ENCODE results near the gene GATD1. TPM values are rescaled to one million over a fixed set of nuclear protein-coding genes. Genes with fewer than 3 reads are reported as not detected.

GATD1 gene
- total RNA-seq, 1 experiment from 2014 or later = 91.5 TPM

DNA sequence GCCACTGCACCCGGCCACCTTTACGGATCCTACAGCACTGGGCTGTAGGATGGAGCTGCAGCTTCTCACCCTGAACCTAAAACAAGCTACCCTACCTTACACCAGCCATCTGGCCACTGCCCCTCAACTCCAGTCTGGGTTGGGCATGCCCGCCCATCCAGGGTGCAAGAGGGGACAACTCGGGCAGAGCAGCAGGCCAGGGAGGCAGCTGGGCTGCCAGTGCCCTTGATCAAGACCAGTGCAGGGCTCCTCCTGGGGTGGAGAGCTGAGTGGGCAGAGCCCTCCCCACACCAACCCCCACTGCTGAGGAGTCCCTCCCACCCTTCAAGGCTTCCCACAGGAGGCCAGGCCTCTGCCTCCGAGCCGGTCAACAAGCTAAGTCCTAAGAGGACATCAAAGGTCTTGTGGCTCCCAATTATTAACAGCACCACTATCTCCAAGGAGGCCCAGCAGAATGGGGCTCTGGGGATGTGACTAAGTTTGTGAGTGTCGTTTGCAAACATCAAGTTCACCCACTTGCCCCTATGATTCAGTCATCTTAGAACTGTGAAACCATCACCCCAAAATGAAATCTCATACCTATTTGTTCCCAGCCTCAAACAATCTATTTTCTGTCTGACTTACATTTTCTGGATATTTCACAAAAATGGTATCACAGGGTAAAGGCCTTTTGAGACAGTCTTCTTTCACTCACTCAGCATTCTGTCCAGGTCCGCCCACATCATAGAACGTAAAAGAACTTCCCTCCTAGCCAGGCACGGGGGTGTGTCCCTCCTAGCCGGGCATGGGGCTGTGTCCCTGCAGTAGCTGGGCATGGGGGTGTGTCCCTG lies 11.0 kb downstream of the GATD1 start:
- CTCF ChIA-PET = interaction anchor here (0.6 kb wide), 1 partner anchor 809 kb away, joined by 3 read pairs; no protein-coding TSS in a partner anchor
- H3K4me1 ChIP-seq = no peaks in the 10 kb centered on the region
- peaks cover 13% of the 10 kb centered on the region for H3K36me3 ChIP-seq (ENCODE audit: control insufficient read depth, insufficient read depth, low read length)
- H3K27ac Mint-ChIP-seq (ENCODE audit: unreplicated experiment) = no peak overlapping the region
- TF ChIP-seq CTCF (IDR thresholded peaks at IDR 0.05; ENCODE audit: insufficient read depth in 1 of 2, low read depth in 1 of 2, low read length in 1 of 2, severe bottlenecking in 1 of 2, unreplicated experiment in 1 of 2) = no peak
- H3K4me3 ChIP-seq (ENCODE audit: low read depth, low read length) = no peak overlapping the region
- POLR2A ChIA-PET = no interaction called here
- H3K27me3 ChIP-seq (replicated peaks; ENCODE audit: control insufficient read depth, insufficient read depth, low read length) = no peaks in the 10 kb centered on the region
- H3K4me1 Mint-ChIP-seq (ENCODE audit: low read depth, unreplicated experiment) = no peaks in the 10 kb centered on the region
- H3K27me3 Mint-ChIP-seq (ENCODE audit: insufficient read depth, unreplicated experiment) = no peaks in the 10 kb centered on the region
- H3K4me3 Mint-ChIP-seq (ENCODE audit: unreplicated experiment) = no peak overlapping the region
- H3K9me3 Mint-ChIP-seq (ENCODE audit: unreplicated experiment) = no peaks in the 10 kb centered on the region
- BruUV-seq (replicated peaks) = no TSS peak
- intact Hi-C loops (cut with micrococcal nuclease; ENCODE audit: unreplicated experiment) = no loop called here
- peaks cover 89% of the 10 kb centered on the region for H3K36me3 Mint-ChIP-seq (ENCODE audit: insufficient read depth, unreplicated experiment)
- no peaks in the 10 kb centered on the region for H3K9me3 ChIP-seq
- DNase-seq = no peak

- peaks cover 89% of the 10 kb centered on the region for H3K36me3 Mint-ChIP-seq (ENCODE audit: insufficient read depth, unreplicated experiment)
- no peaks in the 10 kb centered on the region for H3K27me3 ChIP-seq (replicated peaks; ENCODE audit: control insufficient read depth, insufficient read depth, low read length)
- no peak overlapping the region for H3K27ac Mint-ChIP-seq (ENCODE audit: unreplicated experiment)
- BruUV-seq (replicated peaks) = no TSS peak
- H3K4me1 ChIP-seq = no peaks in the 10 kb centered on the region
- POLR2A ChIA-PET = no interaction called here
- peaks cover 13% of the 10 kb centered on the region for H3K36me3 ChIP-seq (ENCODE audit: control insufficient read depth, insufficient read depth, low read length)
- TF ChIP-seq CTCF (IDR thresholded peaks at IDR 0.05; ENCODE audit: insufficient read depth in 1 of 2, low read depth in 1 of 2, low read length in 1 of 2, severe bottlenecking in 1 of 2, unreplicated experiment in 1 of 2) = no peak
- no peaks in the 10 kb centered on the region for H3K9me3 ChIP-seq
- H3K4me1 Mint-ChIP-seq (ENCODE audit: low read depth, unreplicated experiment) = no peaks in the 10 kb centered on the region
- H3K4me3 Mint-ChIP-seq (ENCODE audit: unreplicated experiment) = no peak overlapping the region
- H3K4me3 ChIP-seq (ENCODE audit: low read depth, low read length) = no peak overlapping the region
- no peaks in the 10 kb centered on the region for H3K27me3 Mint-ChIP-seq (ENCODE audit: insufficient read depth, unreplicated experiment)
- peak in 1 of 2 experiments; percentile 22 for DNase-seq
- intact Hi-C loops (cut with micrococcal nuclease; ENCODE audit: unreplicated experiment) = no loop called here
- CTCF ChIA-PET = interaction anchor here (0.6 kb wide), 1 partner anchor 809 kb away, joined by 3 read pairs; no protein-coding TSS in a partner anchor
- H3K9me3 Mint-ChIP-seq (ENCODE audit: unreplicated experiment) = no peaks in the 10 kb centered on the region
Observed at GRCh38 chr11:765802-766091, 11.5 kb downstream of the GATD1 start.

GRCh38 chr11:765025-765801 lies 12.1 kb downstream of the GATD1 start:
- H3K4me3 ChIP-seq (ENCODE audit: low read depth, low read length) = no peak overlapping the region
- H3K9me3 Mint-ChIP-seq (ENCODE audit: unreplicated experiment) = no peaks in the 10 kb centered on the region
- BruUV-seq (replicated peaks) = no TSS peak
- DNase-seq = peak; percentile 74 to 78
- H3K4me1 ChIP-seq = no peaks in the 10 kb centered on the region
- no peaks in the 10 kb centered on the region for H3K27me3 ChIP-seq (replicated peaks; ENCODE audit: control insufficient read depth, insufficient read depth, low read length)
- H3K9me3 ChIP-seq = no peaks in the 10 kb centered on the region
- no peak overlapping the region for H3K4me3 Mint-ChIP-seq (ENCODE audit: unreplicated experiment)
- TF ChIP-seq CTCF (IDR thresholded peaks at IDR 0.05; ENCODE audit: insufficient read depth in 1 of 2, low read depth in 1 of 2, low read length in 1 of 2, severe bottlenecking in 1 of 2, unreplicated experiment in 1 of 2) = peak; percentile 63 to 66
- ChIA-PET POLR2A (interaction anchor here (0.5 kb wide), 1 partner anchor 12 kb away, joined by 7 read pairs; the partner anchor contains the start of gene GATD1), CTCF (interaction anchor here (0.7 kb wide), 1 partner anchor 9 kb away, joined by 3 read pairs; no protein-coding TSS in a partner anchor)
- intact Hi-C loops (cut with micrococcal nuclease; ENCODE audit: unreplicated experiment) = no loop called here
- peaks cover 89% of the 10 kb centered on the region for H3K36me3 Mint-ChIP-seq (ENCODE audit: insufficient read depth, unreplicated experiment)
- H3K27me3 Mint-ChIP-seq (ENCODE audit: insufficient read depth, unreplicated experiment) = no peaks in the 10 kb centered on the region
- H3K27ac Mint-ChIP-seq (ENCODE audit: unreplicated experiment) = peak overlapping the region; percentile 48
- no peaks in the 10 kb centered on the region for H3K4me1 Mint-ChIP-seq (ENCODE audit: low read depth, unreplicated experiment)
- H3K36me3 ChIP-seq (ENCODE audit: control insufficient read depth, insufficient read depth, low read length) = peaks cover 13% of the 10 kb centered on the region

Measured in Caco-2 (cell line).